Cortex of kidney (tissue), 1 donor: Measurements from ENCODE around the gene HCRTR1.

Experiments used
- DNase-seq: peaks from one replicate; lab custom pipeline; 2025; lab: John Stamatoyannopoulos, UW

HCRTR1 gene

GRCh38 chr1:31626223-31627207 is 9.0 kb downstream of the HCRTR1 start:
- DNase-seq = no peak

GRCh38 chr1:31627301-31627929 is 9.9 kb downstream of the HCRTR1 start:
- DNase-seq = no peak

GRCh38 chr1:31627930-31628559 is 10.6 kb downstream of the HCRTR1 start:
- DNase-seq = no peak

GRCh38 chr1:31628931-31629556 is 11.6 kb downstream of the HCRTR1 start:
- no peak for DNase-seq

GRCh38 chr1:31632649-31633048 is 15.2 kb downstream of the HCRTR1 start:
- no peak for DNase-seq

- no peak for DNase-seq
These were observed 15.6 kb downstream of the HCRTR1 start for GRCh38 chr1:31633117-31633516.

GRCh38 chr1:31637915-31638673 is 20.6 kb downstream of the HCRTR1 start:
- DNase-seq = no peak

GRCh38 chr1:31639543-31639942 is 22.1 kb downstream of the HCRTR1 start:
- no peak for DNase-seq

GRCh38 chr1:31640179-31640578 is 22.7 kb downstream of the HCRTR1 start:
- no peak for DNase-seq

- no peak for DNase-seq
These were observed 23.5 kb downstream of the HCRTR1 start for GRCh38 chr1:31640964-31641363.

GRCh38 chr1:31642366-31642765 is 24.9 kb downstream of the HCRTR1 start:
- no peak for DNase-seq

- DNase-seq = no peak
These were observed 25.4 kb downstream of the HCRTR1 start for GRCh38 chr1:31642897-31643296.

- no peak for DNase-seq
These were observed 26.6 kb downstream of the HCRTR1 start for GRCh38 chr1:31643976-31644559.

GRCh38 chr1:31644560-31645273 is 27.2 kb downstream of the HCRTR1 start, which contains the start of gene PEF1:
PEF1 (minus strand) TSS chr1:31644876; CDS start chr1:31644864, 12 bp downstream.
- peak; percentile 75 for DNase-seq

- DNase-seq = no peak
These were observed 27.7 kb downstream of the HCRTR1 start for GRCh38 chr1:31645274-31645568.

GRCh38 chr1:31646259-31646960 is 28.9 kb downstream of the HCRTR1 start:
- DNase-seq = no peak

GRCh38 chr1:31647106-31647505 is 29.6 kb downstream of the HCRTR1 start:
- DNase-seq = no peak

GRCh38 chr1:31648190-31648589 is 30.7 kb downstream of the HCRTR1 start:
- DNase-seq = no peak

- DNase-seq = no peak
These were observed 31.3 kb downstream of the HCRTR1 start for GRCh38 chr1:31648641-31649357.
